Activated naive CD4-positive, alpha-beta T cell treated with Interleukin-2 at 50 U/mL for 16 hours (primary cell): Measurements from ENCODE around the gene IDI2.
"Not testable (repeated sequence)": the region's sequence is repeated elsewhere in the genome, so short reads cannot be mapped to it uniquely, and the experiment has no call there.

ENCODE experiments used
- DNase-seq: peaks from one replicate; pipeline ENCODE4 v3.0.0-alpha.2; 2020

The IDI2 gene

DNA sequence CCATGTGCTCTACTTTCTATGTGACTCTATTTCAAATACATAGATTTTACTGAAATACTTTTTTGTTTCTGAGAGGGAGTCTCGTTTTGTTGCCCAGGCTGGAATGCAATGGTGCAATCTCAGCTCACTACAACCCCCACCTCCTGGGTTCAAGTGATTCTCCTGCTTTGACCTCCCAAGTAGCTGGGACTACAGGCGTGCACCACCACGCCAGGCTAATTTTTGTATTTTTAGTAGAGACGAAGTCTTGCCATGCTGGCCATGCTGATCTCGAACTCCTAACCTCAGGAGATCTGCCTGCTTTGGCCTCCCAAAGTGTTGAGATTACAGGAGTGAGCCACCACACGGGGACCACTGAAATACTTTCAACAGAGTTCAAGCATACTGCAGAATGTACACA, 19.8 kb upstream of the IDI2 start:
- DNase-seq: no peak

DNA sequence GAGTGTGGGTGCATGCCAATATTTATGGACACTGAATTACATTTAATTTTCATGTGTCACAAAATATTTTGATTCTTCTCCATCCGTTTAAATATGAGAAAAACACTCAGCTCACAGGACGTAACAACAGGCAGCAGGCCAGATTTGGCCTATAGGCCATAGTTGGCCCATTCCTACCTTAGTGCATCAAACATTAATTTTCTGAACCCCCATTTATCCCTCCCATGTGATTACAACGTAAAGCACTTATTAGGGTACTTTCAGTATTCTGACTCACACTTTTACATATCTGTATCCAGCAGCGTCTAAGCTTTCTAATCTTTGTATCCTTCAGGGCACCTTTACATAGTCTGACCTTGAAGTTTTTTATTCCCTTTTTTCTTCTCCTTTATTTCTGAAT, 19.3 kb upstream of the IDI2 start:
- DNase-seq: no peak

DNA sequence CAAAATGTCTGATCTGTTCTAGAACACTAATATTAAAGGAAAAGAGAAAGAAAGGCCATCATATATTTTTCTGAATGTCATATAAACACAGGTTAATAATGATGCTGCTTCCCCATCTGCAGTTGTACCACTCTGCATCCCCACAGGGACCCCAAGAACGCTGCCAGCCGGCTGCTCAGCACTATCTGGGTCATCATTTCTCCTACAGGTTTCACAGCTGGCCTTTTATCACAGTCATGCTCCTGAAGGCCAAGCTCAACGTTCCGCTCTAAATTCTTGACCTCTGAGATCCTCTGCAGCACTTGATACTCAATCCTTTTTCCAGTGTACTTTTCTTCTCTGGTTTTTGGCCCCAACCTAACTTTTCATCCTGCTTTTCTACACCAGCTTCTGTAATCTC, 18.5 kb upstream of the IDI2 start:
- no peak for DNase-seq

DNA sequence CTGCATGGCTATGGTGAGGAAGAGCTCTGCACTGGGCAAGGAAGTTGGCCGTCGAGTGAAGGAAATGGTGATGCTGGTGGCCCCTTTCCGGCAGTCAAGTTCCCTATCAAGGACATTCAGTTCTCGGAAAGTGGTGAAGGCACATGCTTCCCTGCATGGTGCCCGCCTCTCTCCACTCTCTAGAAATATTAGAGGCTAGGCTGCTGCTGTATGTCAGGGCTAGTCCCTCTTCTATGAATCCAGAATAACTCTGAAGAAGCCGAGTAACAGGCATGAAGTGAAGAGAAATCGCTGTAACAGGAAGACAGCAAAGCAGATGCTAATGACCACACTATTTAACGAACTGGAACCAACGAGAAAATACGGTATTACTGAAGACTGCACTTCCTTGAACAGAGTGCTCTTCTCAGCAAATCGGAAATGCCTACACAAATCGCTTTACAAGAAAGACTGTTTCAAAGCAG, 17.9 kb upstream of the IDI2 start:
- DNase-seq: no peak

DNA sequence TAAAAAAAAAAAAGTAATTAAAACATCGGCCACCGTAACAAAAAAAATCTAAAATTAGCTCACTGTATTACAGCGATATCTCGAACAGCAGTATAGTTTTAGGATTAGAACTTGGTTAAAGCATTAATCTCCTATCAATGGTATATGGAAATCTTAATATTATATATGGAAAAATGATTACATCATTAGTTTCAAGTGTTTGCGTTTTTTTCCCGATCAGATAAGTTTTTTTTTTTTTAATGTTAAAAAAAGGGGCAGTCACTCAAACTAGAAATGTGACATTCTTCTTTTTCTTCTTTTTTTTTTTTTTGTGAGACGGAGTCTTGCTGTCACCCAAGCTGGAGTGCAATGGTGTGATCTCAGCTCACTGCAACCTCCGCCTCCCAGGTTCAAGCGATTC, 15.9 kb upstream of the IDI2 start:
- no peak for DNase-seq

DNA sequence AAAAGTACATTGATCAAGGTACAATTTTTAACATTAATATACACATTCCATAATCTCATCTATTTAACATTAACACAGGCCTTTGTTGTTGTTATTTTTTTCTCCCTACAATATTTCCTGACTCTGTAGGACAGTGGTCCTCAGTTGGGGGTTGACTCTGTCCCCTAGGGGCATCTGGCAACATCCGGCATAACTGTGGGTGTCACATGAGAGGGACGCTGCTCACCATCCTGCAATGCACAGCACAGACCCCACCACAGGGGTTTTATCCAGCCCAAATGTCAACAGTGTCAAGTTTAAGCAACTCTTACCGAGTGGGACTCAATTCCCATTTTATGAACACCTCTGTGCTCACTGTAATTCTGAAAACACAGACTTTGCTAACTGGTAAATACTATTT, 14.5 kb upstream of the IDI2 start:
- DNase-seq: no peak

DNA sequence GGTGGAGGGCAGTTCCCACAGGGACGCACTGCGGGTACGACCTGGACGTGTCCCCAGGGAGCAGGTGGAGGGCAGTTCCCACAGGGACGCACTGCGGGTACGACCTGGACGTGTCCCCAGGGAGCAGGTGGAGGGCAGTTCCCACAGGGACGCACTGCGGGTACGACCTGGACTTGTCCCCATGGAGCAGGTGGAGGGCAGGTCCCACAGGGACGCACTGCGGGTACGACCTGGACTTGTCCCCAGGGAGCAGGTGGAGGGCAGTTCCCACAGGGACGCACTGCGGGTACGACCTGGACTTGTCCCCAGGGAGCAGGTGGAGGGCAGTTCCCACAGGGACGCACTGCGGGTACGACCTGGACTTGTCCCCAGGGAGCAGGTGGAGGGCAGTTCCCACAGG, 13.1 kb upstream of the IDI2 start:
- not testable (repeated sequence) for DNase-seq

DNA sequence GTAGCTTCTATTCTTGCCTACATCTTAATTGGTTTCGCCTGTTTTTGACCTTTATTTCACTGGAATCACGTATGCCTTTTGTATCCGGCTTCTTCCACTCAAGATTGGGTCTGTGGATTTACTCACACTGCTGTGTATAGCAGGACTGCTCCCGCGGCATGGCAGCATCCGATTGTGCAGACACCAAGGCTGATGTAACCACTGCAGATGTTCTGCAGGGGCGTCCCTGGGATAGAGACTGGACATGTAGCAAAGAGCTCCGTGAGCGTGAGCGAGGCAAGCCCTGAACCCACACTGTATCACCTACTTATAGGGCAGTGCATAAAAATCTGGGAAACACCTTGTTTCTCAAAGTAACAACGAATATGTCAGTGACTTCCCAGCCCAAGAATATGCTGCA, 11.4 kb upstream of the IDI2 start:
- no peak for DNase-seq

DNA sequence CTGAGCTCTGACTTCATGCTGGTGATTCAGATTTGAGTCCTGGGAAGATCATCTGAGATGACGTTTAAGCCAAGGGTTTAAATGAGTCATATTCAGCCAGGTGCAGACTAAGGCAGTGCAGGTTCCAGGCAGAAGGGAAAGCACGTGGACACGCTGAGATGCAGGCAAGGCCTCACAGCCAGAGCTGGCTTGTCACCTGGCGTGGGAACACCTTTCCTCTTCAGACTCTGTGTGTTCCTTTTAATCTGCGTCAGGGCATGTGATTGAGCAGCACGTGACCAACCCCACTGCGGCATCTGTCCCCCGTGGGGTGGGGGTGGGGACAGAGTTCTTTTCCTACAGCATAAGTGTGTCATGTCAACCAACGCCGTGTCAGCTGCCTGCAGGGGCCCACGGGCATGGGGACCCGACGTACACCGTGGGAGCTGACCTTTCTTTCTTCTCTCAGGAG, 10.7 kb upstream of the IDI2 start:
- peak; percentile 19 for DNase-seq

DNA sequence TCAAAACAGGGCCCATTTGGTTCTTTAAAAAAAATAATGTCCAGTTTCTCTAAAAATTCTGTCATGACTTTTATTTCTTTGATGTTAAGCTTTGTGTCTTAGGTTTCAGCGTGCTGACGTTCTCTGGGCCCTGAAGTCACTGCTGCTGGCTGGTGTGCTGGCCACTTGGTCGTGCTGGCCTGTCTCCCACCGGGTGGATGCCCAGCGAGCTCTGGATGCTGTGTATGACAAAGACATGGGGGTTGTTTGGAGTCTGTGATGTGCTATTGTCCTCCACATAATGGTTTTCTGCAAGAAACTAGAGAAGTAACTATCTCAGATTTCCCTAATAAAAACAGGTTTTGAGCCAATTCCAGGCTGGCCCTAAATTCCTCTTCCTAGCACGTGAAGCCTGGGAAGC, 9.5 kb upstream of the IDI2 start:
- no peak for DNase-seq

DNA sequence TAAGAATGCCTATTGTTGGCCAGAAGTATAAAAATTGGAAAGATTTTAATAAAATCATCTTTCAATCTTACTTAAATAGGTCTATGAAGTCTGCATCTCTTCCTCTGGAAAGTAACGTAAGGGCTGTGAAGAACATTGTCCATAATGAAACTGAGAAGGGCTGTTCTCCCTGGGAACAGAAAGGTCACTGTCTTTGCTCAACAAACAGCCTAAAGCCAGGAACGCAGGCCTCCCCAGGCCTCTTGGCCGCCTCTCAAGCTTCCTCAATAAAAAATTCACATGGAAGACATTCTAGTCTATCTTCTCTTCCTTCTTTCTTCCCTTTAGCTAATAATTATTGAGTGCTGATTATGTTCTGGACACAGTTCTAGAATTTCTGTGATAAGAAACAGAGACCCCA, 9.1 kb upstream of the IDI2 start:
- DNase-seq: no peak

DNA sequence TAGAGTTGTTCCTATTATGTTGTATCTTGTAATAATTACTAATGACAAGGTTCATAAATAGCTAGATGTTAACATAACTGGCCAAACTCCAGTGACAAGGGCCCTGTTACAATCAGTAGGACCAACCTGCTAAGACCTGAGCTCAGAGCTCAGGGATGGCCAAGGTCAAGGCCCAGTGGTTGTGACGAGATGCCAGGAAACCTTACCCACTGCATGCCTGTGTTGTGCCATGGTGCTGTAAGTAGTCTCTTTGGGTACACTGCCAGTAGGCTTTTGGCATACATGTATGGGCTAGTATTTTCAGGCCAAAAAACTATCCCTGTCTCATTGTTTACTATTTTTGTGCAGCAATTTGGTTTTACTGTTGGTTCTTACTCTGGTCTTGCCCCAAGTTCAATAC, 7.9 kb upstream of the IDI2 start:
- no peak for DNase-seq

DNA sequence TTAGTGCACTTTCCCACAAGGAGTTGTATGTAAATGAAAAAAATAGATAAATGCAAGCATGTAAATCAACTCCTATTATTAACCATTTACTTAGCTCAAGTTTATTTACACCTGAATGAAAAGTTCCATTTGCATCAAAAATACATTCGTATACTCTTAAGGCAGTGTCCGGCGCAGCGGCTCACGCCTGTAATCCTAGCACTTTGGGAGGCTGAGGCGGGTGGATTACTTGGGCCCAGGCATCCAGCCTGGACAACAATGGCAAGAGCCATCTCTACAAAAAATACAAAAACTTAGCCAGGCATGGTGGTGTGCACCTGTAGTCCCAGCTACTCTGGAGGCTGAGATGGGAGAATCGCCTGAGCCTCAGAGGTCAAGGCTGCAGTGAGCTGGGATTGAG, 4.2 kb upstream of the IDI2 start:
- DNase-seq: no peak

DNA sequence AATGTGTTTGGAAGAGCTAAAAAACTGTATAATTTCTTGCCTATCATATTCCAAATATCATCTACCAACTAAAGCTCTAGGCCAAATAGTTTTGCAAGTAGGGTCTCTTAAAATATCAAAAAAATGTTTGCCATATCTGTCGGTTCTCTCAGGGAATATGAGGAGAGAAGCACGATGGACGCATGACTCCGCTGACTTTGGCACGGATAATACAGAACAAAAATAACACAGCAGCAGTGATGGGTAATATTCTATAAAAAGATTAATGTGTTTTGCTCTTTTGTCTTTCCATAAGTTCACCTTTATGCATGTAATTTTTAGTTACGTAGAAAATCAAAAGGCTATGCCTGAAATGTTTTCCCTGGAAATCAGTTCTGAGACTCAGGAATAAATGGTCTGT, 919 bp upstream of the IDI2 start:
- DNase-seq: no peak

DNA sequence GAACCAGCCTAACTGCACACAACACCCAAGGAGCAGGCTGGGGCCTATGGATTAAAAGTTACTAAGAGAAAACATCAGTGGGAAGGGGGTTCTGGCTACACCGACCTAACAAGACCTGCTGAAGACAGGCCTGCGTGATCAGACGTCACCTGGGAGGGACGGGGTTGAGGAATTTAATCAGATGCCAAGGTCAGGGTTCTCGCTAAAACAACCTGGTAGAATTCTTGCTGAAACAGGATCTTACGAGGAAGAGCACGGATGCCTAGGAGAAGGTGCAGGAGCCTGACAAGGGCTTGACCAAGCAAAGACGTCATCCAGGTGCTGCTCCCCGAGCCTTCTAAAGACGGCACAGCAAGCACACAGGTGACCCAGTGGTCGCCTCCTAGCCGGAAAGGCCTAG, 1.6 kb downstream of the IDI2 start:
- no peak for DNase-seq

DNA sequence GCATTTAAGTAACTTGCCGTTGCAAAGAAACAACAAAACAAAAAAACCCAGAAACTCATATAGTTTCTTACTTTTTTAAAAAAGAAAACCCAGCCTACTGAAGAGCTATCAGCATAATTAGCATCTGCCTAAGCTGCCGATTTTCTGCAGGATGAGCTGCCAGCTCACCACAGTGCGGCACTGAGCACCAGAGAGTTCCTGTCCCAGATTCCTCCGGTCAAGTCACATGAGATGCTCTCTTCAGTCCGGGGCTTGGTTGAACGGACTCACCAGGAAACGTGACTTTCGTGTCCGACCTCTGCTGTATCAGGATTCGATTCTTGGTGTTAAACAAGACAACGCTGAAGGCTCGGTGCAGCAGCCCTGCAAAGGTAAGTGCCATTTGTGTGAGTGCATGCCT, 3.2 kb downstream of the IDI2 start:
- no peak for DNase-seq

DNA sequence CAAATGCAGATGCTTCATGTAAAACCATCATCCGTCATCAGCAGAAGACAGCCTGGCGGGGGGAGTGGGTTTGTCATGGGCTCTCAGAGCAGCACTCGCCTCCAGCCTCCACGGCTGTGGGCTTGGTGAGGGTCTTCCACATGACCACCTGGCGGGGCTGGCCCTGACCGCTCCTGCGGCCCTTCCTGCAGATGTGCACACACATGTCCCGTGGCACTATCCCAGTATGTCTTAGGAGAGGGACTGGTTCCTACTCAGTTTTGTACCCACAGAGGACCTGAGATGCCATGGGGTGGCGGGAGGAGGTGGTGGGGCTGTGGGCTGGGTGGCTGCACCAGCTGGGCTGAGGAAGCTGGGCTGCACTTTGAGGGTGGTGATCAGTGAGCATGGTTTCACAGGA, 4.7 kb downstream of the IDI2 start:
- DNase-seq: no peak

DNA sequence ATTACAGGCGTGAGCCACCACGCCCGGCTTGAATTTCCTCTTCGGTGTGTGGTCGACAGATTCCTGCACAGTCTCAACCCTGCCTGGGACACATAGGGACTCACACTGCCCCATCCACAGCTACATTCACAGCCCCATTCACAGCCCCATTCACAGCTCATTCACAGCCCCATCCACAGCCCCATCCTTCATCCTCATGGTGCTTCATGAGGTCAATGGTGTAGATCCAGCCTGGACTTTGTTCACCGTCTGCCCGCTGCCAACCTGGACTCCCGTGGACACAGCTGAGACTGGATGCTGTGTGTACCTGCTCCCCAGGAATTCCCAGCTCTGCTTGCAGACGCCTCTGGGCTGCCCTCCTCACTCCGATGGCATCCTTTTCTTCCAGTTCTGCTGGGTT, 5.2 kb downstream of the IDI2 start:
- no peak for DNase-seq

DNA sequence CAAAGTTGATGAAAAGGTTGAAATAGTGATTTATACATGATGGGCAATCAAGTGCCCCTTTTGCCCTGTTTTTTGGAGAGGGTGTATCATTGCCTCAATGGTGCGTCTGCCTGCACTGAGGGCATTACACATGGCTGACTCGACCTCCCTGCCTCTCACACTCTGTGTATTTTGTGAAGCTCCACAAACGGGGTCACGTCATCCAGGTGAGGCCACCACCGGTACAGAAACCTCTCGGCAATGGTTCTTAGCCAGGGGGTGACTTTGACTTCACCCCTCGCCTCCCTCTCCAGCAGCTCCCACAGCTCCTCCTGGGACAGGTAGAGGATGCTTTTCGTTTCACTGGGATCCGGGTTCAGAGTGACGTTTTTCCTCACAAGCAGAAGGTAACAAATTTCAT, 6.3 kb downstream of the IDI2 start:
- DNase-seq: no peak

DNA sequence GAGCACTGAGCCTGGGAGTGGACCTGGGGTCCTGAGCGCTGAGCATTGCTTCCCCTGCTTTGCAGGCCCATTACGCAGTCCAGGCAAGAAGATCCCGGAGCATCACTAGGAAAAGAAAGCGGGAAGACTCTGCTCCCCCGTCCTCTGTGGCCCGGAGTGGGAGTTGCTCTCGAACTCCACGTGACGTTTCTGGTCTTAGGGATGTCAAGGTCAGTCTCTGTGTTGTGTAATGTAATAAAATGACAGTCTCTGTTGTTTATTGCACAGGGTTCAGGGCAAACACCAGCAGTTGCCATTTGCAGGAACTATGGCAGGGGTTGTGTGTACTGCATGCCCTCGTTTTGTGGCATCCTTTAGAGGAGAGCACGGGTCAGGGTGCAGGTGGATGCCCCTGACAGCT, 10.0 kb downstream of the IDI2 start:
- DNase-seq: no peak

DNA sequence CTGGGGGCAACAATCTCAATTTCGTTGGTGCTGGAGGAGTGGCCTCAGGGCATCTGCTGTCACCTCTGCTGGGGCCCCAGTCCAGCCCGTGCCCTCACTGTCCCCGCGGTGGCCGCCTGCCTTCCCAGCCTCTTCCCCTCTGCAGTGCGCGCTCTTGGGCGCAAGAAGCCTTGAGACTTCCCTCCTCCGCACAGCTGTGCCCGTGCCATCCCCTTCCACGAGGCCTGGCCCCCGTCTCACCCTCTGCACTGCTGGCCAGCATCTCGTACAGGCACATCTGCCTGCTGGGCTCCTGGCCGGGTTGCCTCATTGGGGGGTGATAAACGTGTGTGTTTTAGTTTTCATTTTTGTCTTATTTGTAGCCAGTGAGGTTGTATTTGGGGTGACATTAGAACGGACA, 14.0 kb downstream of the IDI2 start:
- no peak for DNase-seq

DNA sequence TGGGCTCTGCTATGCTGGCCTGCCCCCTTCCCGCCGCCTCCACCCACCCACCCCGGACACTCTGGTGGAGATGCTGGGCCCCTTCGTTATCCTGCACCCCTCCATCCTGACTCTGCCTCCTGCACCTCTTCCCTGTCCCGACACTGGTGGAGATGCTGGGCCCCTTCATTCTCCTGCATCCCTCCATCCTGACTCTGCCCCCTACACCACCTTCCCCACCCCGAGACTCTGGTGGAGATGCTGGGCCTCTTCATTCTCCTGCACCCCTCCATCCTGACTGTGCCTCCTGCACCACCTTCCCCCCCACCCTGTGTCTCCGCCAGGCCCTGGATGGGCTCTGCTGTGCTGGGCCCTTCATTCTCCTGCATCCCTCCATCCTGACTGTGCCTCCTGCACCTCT, 15.0 kb downstream of the IDI2 start:
- no peak for DNase-seq

DNA sequence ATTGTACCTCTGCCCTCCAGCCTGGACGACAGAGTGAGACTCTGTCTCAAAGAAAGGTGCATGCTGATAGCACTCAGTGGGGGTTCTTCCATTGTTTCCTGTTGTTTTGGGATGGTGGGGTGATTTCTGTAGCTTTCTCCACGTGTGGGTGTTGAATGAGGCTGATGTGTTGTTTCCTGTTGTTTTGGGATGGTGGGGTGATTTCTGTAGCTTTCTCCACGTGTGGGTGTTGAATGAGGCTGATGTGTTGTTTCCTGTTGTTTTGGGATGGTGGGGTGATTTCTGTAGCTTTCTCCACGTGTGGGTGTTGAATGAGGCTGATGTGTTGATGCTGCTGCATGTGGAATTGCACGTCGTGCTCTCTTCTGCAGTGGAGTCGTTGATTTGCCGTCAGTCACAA, 15.7 kb downstream of the IDI2 start:
- not testable (repeated sequence) for DNase-seq

DNA sequence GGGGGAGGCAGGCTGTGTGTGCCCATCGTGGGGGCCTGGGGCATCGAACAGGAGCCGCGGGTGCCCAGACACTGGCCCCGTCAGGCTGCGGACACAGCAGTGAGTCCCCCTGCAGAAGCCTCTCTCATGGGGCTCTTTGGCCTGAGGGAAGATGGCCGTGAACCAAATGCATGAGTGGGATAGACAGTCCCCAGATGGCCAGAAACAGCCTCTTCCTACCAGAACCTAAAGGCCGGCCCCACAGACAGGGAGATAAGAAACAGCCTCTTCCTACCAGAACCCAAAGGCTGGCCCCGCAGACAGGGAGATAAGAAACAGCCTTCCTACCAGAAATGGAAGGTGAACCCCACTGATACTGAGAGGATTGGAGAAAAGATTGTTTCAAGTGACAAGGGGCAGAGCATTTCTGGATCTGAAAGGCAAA, 16.6 kb downstream of the IDI2 start:
- no peak for DNase-seq

DNA sequence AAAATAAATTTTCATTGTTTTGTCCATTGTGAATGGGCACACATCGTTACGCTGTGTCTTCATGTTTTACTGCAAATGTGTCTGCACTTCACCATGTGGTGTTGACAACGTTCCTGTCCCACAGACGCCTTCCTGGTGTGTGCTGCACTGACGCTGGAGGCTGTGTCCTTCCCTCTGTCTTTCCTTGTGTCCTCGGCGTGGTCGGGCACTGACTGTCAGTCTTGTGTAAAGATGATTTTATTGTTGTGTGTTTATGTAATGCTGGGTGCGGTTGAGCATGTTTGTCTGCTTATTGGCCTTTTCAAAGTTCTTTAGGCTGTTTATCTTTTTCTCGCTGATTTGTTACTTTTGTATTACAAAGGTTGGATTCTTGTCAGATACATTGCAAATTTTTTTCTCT, 18.1 kb downstream of the IDI2 start:
- no peak for DNase-seq

DNA sequence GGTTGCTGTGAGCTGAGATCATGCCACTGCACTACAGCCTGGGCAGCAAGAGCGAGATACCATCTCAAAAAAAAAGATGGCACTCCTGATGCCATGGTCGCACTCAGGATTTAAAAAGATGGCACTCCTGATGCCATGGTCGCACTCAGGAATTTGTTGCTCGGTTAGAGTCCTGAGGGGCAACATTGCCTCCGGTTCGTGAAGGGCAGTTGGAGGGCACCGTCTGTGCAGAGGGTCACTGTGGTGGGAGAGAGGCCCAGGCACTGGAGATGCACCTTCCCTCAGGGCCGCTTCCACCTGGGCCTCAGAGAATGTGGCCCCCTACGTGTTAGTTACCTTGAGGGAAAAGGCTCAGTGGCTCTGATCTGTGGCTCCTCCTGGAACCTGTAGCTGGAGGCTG, 19.1 kb downstream of the IDI2 start:
- no peak for DNase-seq
